ENCODE results near the gene DTX3L. TPM values are rescaled to one million over a fixed set of nuclear protein-coding genes. Genes with fewer than 3 reads are reported as not detected.

Gene DTX3L
- total RNA-seq, 1 donor from 2014 or later: 81.2 TPM

DNA sequence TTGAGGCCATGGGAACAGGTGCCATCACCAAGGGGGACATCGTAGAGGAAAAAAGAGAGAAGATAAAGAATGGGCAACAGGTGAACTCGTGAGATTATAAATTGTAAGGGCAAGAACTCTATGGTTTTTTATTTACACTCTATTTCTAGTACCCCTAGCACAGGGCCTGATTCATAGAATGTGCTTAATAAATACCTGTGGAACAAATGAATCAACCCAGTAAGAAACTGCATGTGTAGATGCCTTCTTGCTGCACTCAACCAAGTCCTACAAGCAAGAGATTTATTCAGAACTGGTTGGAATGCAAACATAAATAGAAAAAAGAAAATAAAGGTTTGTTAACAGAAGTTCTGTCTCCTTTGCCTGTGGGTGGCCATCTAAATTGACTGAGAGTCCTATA is 30.7 kb upstream of the DTX3L start:
- no peak overlapping the region for H3K27ac ChIP-seq (ENCODE audit: low read depth, low read length)
- Mint-ChIP-seq H3K27me3 (ENCODE audit: low read depth, unreplicated experiment) (no peaks in the 10 kb centered on the region), H3K27ac (ENCODE audit: unreplicated experiment) (no peak overlapping the region), H3K9me3 (ENCODE audit: unreplicated experiment) (no peaks in the 10 kb centered on the region), H3K4me1 (ENCODE audit: low read depth, unreplicated experiment) (peaks cover 27% of the 10 kb centered on the region), H3K36me3 (ENCODE audit: low read depth, unreplicated experiment) (peaks cover 25% of the 10 kb centered on the region), H3K4me3 (ENCODE audit: unreplicated experiment) (no peak overlapping the region)
- no peak overlapping the region for H3K9ac ChIP-seq (ENCODE audit: low read length)
- FAIRE-seq (no peak), DNase-seq (ENCODE audit: low read depth) (no peak)
- no peak overlapping the region for H3K4me3 ChIP-seq (ENCODE audit: insufficient read depth, low read depth, low read length)
- H3K36me3 ChIP-seq (ENCODE audit: insufficient read depth, low read length): no peaks in the 10 kb centered on the region
- TF ChIP-seq EZH2 (IDR thresholded peaks at IDR 0.05; ENCODE audit: insufficient read depth, low read length): no peak
- TF ChIP-seq, protein P1, sequence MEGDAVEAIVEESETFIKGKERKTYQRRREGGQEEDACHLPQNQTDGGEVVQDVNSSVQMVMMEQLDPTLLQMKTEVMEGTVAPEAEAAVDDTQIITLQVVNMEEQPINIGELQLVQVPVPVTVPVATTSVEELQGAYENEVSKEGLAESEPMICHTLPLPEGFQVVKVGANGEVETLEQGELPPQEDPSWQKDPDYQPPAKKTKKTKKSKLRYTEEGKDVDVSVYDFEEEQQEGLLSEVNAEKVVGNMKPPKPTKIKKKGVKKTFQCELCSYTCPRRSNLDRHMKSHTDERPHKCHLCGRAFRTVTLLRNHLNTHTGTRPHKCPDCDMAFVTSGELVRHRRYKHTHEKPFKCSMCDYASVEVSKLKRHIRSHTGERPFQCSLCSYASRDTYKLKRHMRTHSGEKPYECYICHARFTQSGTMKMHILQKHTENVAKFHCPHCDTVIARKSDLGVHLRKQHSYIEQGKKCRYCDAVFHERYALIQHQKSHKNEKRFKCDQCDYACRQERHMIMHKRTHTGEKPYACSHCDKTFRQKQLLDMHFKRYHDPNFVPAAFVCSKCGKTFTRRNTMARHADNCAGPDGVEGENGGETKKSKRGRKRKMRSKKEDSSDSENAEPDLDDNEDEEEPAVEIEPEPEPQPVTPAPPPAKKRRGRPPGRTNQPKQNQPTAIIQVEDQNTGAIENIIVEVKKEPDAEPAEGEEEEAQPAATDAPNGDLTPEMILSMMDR (IDR thresholded peaks at IDR 0.05; ENCODE audit: insufficient read depth, low read depth, low read length): no peak
- H2AFZ ChIP-seq (ENCODE audit: low read depth, low read length): no peak overlapping the region
- no peaks in the 10 kb centered on the region for H4K20me1 ChIP-seq (ENCODE audit: insufficient read depth, low read length)
- H3K9me3 ChIP-seq (ENCODE audit: insufficient read depth, low read depth, low read length): no peaks in the 10 kb centered on the region
- H3K79me2 ChIP-seq (ENCODE audit: insufficient read depth, low read length): no peaks in the 10 kb centered on the region
- H3K4me2 ChIP-seq (ENCODE audit: low read length): no peak overlapping the region
- H3K4me1 ChIP-seq (ENCODE audit: insufficient read depth, low read length): peaks cover 4% of the 10 kb centered on the region
- no peaks in the 10 kb centered on the region for H3K27me3 ChIP-seq (ENCODE audit: insufficient read depth, low read length)

DNA sequence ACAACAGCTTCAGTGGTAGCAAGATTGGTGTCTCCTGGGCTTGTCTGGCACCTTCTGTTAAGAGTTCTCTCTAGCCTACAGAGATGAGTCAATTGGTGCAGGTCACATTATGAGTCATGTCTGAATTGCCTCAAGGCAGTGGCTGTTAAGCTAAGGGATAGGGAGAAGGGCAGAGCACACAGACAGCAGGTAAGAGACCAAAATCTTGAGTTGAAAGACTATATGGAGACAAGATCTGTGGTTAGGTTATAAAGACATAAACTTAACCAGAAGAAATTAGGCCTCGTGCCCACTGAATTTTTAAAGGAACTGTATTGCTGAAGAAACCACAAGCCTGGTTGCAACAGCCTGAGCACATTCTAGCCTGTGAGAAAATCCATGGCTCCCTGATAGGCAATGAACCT is 30.2 kb upstream of the DTX3L start:
- H2AFZ ChIP-seq (ENCODE audit: low read depth, low read length): no peak overlapping the region
- no peak overlapping the region for H3K27ac ChIP-seq (ENCODE audit: low read depth, low read length)
- no peak overlapping the region for H3K9ac ChIP-seq (ENCODE audit: low read length)
- no peak overlapping the region for H3K4me3 ChIP-seq (ENCODE audit: insufficient read depth, low read depth, low read length)
- peaks cover 25% of the 10 kb centered on the region for H3K36me3 Mint-ChIP-seq (ENCODE audit: low read depth, unreplicated experiment)
- H3K9me3 Mint-ChIP-seq (ENCODE audit: unreplicated experiment): no peaks in the 10 kb centered on the region
- no peaks in the 10 kb centered on the region for H4K20me1 ChIP-seq (ENCODE audit: insufficient read depth, low read length)
- DNase-seq (ENCODE audit: low read depth) (peak; percentile 79), FAIRE-seq (peak; percentile 49)
- peaks cover 27% of the 10 kb centered on the region for H3K4me1 Mint-ChIP-seq (ENCODE audit: low read depth, unreplicated experiment)
- no peaks in the 10 kb centered on the region for H3K9me3 ChIP-seq (ENCODE audit: insufficient read depth, low read depth, low read length)
- H3K36me3 ChIP-seq (ENCODE audit: insufficient read depth, low read length): no peaks in the 10 kb centered on the region
- no peaks in the 10 kb centered on the region for H3K79me2 ChIP-seq (ENCODE audit: insufficient read depth, low read length)
- H3K4me1 ChIP-seq (ENCODE audit: insufficient read depth, low read length): peaks cover 4% of the 10 kb centered on the region
- H3K27me3 ChIP-seq (ENCODE audit: insufficient read depth, low read length): no peaks in the 10 kb centered on the region
- H3K4me3 Mint-ChIP-seq (ENCODE audit: unreplicated experiment): no peak overlapping the region
- TF ChIP-seq EZH2 (IDR thresholded peaks at IDR 0.05; ENCODE audit: insufficient read depth, low read length): no peak
- TF ChIP-seq, protein P1 (IDR thresholded peaks at IDR 0.05; ENCODE audit: insufficient read depth, low read depth, low read length): no peak
- peak overlapping the region; percentile 90 for H3K27ac Mint-ChIP-seq (ENCODE audit: unreplicated experiment)
- H3K27me3 Mint-ChIP-seq (ENCODE audit: low read depth, unreplicated experiment): no peaks in the 10 kb centered on the region
- H3K4me2 ChIP-seq (ENCODE audit: low read length): no peak overlapping the region

DNA sequence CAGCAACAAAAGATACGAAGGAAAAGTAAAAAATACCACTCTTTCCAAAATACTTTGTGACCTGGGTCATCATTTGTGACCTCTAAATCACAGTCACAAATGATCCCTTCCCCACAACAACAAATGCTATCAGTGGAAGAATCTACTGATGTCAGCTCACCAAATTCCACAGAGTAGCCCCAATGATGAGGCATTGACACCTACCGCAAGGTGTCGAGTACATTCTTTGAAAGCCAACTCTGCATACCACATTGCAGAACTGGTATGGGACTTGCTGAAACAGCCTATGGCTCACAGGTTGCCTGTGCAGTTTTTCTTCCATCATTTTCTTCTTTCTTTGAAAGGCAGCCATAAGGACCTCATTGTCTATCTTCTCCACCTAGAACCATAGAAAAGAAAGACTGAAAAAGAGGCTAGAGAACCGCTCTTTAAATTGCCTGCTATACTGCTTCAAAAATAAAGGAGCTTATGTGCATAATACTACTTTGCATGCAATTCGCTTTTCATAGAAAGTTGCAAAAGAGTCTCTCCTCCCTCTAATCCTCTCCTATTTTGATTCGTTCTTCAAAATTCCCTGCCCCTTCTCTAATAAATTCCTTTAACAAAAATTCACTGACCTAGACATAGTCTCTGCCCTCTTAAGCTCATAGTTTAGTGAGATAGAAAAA is 28.0 kb upstream of the DTX3L start:
- no peak overlapping the region for H3K4me3 Mint-ChIP-seq (ENCODE audit: unreplicated experiment)
- peaks cover 27% of the 10 kb centered on the region for H3K4me1 Mint-ChIP-seq (ENCODE audit: low read depth, unreplicated experiment)
- H3K9ac ChIP-seq (ENCODE audit: low read length): no peak overlapping the region
- H3K36me3 ChIP-seq (ENCODE audit: insufficient read depth, low read length): no peaks in the 10 kb centered on the region
- TF ChIP-seq EZH2 (IDR thresholded peaks at IDR 0.05; ENCODE audit: insufficient read depth, low read length): no peak
- TF ChIP-seq, protein P1 (IDR thresholded peaks at IDR 0.05; ENCODE audit: insufficient read depth, low read depth, low read length): no peak
- H3K9me3 ChIP-seq (ENCODE audit: insufficient read depth, low read depth, low read length): no peaks in the 10 kb centered on the region
- no peaks in the 10 kb centered on the region for H3K27me3 Mint-ChIP-seq (ENCODE audit: low read depth, unreplicated experiment)
- no peak overlapping the region for H3K4me3 ChIP-seq (ENCODE audit: insufficient read depth, low read depth, low read length)
- no peak overlapping the region for H3K27ac Mint-ChIP-seq (ENCODE audit: unreplicated experiment)
- H3K36me3 Mint-ChIP-seq (ENCODE audit: low read depth, unreplicated experiment): peaks cover 28% of the 10 kb centered on the region
- no peaks in the 10 kb centered on the region for H3K79me2 ChIP-seq (ENCODE audit: insufficient read depth, low read length)
- H4K20me1 ChIP-seq (ENCODE audit: insufficient read depth, low read length): no peaks in the 10 kb centered on the region
- no peak overlapping the region for H3K27ac ChIP-seq (ENCODE audit: low read depth, low read length)
- no peak overlapping the region for H3K4me2 ChIP-seq (ENCODE audit: low read length)
- no peak overlapping the region for H2AFZ ChIP-seq (ENCODE audit: low read depth, low read length)
- FAIRE-seq (no peak), DNase-seq (ENCODE audit: low read depth) (no peak)
- H3K27me3 ChIP-seq (ENCODE audit: insufficient read depth, low read length): no peaks in the 10 kb centered on the region
- H3K4me1 ChIP-seq (ENCODE audit: insufficient read depth, low read length): peaks cover 4% of the 10 kb centered on the region
- H3K9me3 Mint-ChIP-seq (ENCODE audit: unreplicated experiment): no peaks in the 10 kb centered on the region

All from astrocyte (in vitro differentiated cells and primary cell).